ENCODE data around the gene FTO.

The FTO gene

GRCh38 chr16:54199487-54200160 lies 495.7 kb downstream of the FTO start:
- DNase-seq = no peak

DNA sequence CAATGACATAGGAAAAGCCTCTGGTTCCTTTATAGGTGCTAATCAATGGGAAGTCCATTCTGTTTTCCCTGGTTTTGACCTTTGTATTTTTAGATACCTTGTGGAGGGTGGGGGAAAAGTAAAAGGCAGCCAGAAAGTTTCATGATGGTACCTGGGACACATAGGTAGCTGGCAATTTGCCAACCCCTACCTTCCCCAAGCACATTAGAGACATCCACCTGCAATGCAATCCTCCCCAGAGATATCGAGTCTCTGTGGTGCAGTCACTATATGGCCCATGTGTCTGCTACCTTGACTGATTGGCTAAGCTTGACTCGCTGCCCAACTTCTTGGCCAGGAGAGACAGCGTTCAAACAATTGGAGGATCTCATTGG lies 496.2 kb downstream of the FTO start:
- DNase-seq = no peak

DNA sequence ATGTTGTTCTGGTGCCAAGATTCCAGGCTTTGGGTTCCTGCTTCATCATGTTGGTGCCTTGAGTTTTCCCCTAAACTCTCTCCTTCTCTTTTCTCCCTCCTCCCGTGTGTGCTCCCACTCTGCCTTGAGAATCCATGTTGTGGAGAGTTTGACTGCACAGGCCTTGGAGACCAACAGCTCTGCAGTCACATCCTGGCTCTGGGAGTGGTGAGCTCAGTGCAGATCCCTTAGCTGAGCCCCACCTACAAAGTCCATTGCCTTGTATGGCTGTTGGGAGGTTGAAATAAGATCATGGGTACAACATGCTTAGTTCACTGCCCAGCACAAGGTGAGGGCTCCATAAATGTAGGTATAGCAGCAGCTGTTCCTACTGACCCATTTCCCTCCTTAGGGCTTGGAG lies 496.8 kb downstream of the FTO start:
- no peak for DNase-seq

- DNase-seq = no peak
Measured at GRCh38 chr16:54201200-54201599, 497.2 kb downstream of the FTO start.
